ENCODE measurements around the gene GJA4.
A peak's percentile ranks its signal among the peaks of the same experiment; 100 is the strongest.

Gene GJA4

DNA sequence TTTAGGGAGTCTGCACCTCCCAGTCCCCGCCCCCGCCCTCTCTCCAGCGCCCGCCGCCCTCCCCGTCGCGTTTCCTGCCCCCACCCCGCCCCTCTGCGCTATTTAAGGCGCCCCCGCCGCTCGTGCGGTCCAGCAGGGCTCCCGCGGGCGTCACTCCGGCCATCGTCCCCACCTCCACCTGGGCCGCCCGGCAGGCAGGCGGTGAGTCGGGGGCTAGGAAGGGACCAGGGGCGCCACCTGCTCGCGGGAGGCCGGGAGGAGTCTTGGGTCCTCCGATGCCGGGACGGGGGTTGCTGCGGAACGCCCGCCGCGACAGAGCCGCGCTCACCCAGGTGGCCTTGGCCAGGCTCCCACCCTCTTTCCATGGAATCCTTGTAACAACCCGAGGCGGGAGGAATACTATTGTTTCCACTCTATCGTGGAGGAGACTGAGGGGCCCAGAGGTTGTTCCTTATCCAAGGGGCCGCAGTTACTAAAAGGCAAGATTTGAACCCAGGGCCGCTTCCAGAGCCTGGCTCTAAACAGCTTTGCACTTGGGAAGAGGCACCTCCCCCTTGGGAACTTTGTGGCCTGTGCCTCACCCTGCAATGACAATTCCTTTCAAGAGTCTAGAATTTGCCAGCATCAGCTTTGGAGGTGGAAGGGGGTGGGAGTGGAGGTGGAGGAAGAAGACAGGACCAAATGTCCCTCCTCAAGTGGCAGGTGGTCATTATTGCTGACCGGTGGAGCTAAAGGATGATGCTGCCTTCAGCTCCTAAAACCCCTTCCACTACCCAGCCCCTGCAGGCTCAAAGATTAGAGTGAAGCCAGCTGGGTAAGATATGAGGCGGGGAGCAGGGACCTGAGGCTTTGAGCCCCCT lies at the start of gene GJA4:
GJA4 (plus strand) TSS at position 132 of the 860 bp plus-strand sequence. CDS start 1,215 bp downstream, outside the sequence.
- peaks cover 4% of the 10 kb centered on the region for H3K4me1 ChIP-seq (ENCODE audit: control insufficient read depth, insufficient read depth, low read length)
- no peak within 1 kb of the TSS for H3K9ac ChIP-seq (ENCODE audit: low read length in 2 of 2)
- H3K9me3 ChIP-seq (ENCODE audit: control insufficient read depth in 2 of 2, low read length in 2 of 2) = no peaks in the 10 kb centered on the region
- H3K36me3 ChIP-seq (ENCODE audit: control insufficient read depth in 2 of 2, insufficient read depth in 2 of 2, low read length in 2 of 2) = peaks cover 0 to 9% of the 10 kb centered on the region in 2 donors
- peaks cover 16 to 17% of the 10 kb centered on the region in 2 donors for H3K27me3 ChIP-seq (ENCODE audit: control insufficient read depth in 1 of 2, insufficient read depth in 2 of 2, low read length in 2 of 2)
- peak within 1 kb of the TSS; percentile 8 to 52 for H3K4me3 ChIP-seq (ENCODE audit: low read length in 2 of 2)
- no peak within 1 kb of the TSS for H3K27ac ChIP-seq (ENCODE audit: low read length)

DNA sequence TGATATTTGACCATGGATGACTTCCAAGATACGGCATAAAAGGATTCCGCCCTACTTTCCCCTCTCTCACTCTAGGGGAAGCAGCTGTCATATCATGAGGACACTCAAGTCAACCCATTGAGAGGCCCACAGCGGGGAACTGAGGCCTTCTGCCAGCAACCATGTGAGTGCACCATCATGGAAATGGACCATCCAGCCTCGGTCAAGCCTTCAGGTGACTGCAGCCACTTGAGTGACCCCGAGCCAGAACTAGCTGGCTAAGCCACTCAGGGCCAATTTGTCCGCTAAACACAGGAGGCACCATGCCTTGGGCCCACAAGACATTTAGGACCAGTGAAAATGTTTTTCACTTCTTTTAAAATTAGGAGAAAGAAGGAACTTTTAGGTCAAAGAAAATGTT lies 49.0 kb upstream of the GJA4 start:
- H3K9ac ChIP-seq (ENCODE audit: low read length in 2 of 2) = no peak overlapping the region
- no peak overlapping the region for H3K4me3 ChIP-seq (ENCODE audit: low read length in 2 of 2)
- no peak overlapping the region for H3K27ac ChIP-seq (ENCODE audit: low read length)
- no peaks in the 10 kb centered on the region for H3K9me3 ChIP-seq (ENCODE audit: control insufficient read depth in 2 of 2, low read length in 2 of 2)
- H3K4me1 ChIP-seq (ENCODE audit: control insufficient read depth, insufficient read depth, low read length) = peaks cover 5% of the 10 kb centered on the region
- no peaks in the 10 kb centered on the region for H3K36me3 ChIP-seq (ENCODE audit: control insufficient read depth in 2 of 2, insufficient read depth in 2 of 2, low read length in 2 of 2)
- H3K27me3 ChIP-seq (ENCODE audit: control insufficient read depth in 1 of 2, insufficient read depth in 2 of 2, low read length in 2 of 2) = peaks cover 9 to 14% of the 10 kb centered on the region in 2 donors

- H3K9ac ChIP-seq (ENCODE audit: low read length in 2 of 2) = no peak overlapping the region
- H3K27ac ChIP-seq (ENCODE audit: low read length) = no peak overlapping the region
- peaks cover 9 to 18% of the 10 kb centered on the region in 2 donors for H3K27me3 ChIP-seq (ENCODE audit: control insufficient read depth in 1 of 2, insufficient read depth in 2 of 2, low read length in 2 of 2)
- H3K9me3 ChIP-seq (ENCODE audit: control insufficient read depth in 2 of 2, low read length in 2 of 2) = no peaks in the 10 kb centered on the region
- no peak overlapping the region for H3K4me3 ChIP-seq (ENCODE audit: low read length in 2 of 2)
- peaks cover 5% of the 10 kb centered on the region for H3K4me1 ChIP-seq (ENCODE audit: control insufficient read depth, insufficient read depth, low read length)
- no peaks in the 10 kb centered on the region for H3K36me3 ChIP-seq (ENCODE audit: control insufficient read depth in 2 of 2, insufficient read depth in 2 of 2, low read length in 2 of 2)
Observed at GRCh38 chr1:34744851-34745250, 47.9 kb upstream of the GJA4 start.

- H3K4me1 ChIP-seq (ENCODE audit: control insufficient read depth, insufficient read depth, low read length) = peaks cover 5% of the 10 kb centered on the region
- peaks cover 9 to 23% of the 10 kb centered on the region in 2 donors for H3K27me3 ChIP-seq (ENCODE audit: control insufficient read depth in 1 of 2, insufficient read depth in 2 of 2, low read length in 2 of 2)
- H3K9ac ChIP-seq (ENCODE audit: low read length in 2 of 2) = no peak overlapping the region
- H3K9me3 ChIP-seq (ENCODE audit: control insufficient read depth in 2 of 2, low read length in 2 of 2) = no peaks in the 10 kb centered on the region
- no peaks in the 10 kb centered on the region for H3K36me3 ChIP-seq (ENCODE audit: control insufficient read depth in 2 of 2, insufficient read depth in 2 of 2, low read length in 2 of 2)
- H3K4me3 ChIP-seq (ENCODE audit: low read length in 2 of 2) = no peak overlapping the region
- no peak overlapping the region for H3K27ac ChIP-seq (ENCODE audit: low read length)
Observed at GRCh38 chr1:34745666-34746065, 47.1 kb upstream of the GJA4 start.

DNA sequence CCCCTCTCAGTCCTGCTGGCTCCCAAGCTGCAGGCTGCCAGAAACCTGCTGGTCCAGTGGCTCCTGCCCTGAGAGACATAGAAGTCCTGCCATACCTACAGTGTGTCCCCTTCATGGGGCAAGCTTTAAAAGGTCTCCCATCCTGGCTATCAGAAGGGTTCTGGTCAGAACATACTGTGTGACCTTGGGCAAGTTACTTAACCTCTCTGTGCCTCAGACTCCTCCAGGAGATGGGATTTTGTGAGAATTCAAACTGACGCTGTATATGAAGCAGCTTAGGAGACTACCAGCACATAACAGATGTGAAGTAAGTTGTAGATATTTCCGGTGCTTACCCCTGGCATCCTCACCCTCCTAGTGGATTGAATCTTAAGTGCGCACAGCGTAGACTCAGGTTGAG lies 46.7 kb upstream of the GJA4 start:
- no peak overlapping the region for H3K9ac ChIP-seq (ENCODE audit: low read length in 2 of 2)
- no peak overlapping the region for H3K27ac ChIP-seq (ENCODE audit: low read length)
- H3K4me3 ChIP-seq (ENCODE audit: low read length in 2 of 2) = no peak overlapping the region
- H3K4me1 ChIP-seq (ENCODE audit: control insufficient read depth, insufficient read depth, low read length) = peaks cover 5% of the 10 kb centered on the region
- H3K36me3 ChIP-seq (ENCODE audit: control insufficient read depth in 2 of 2, insufficient read depth in 2 of 2, low read length in 2 of 2) = no peaks in the 10 kb centered on the region
- H3K27me3 ChIP-seq (ENCODE audit: control insufficient read depth in 1 of 2, insufficient read depth in 2 of 2, low read length in 2 of 2) = peaks cover 9 to 25% of the 10 kb centered on the region in 2 donors
- H3K9me3 ChIP-seq (ENCODE audit: control insufficient read depth in 2 of 2, low read length in 2 of 2) = no peaks in the 10 kb centered on the region

DNA sequence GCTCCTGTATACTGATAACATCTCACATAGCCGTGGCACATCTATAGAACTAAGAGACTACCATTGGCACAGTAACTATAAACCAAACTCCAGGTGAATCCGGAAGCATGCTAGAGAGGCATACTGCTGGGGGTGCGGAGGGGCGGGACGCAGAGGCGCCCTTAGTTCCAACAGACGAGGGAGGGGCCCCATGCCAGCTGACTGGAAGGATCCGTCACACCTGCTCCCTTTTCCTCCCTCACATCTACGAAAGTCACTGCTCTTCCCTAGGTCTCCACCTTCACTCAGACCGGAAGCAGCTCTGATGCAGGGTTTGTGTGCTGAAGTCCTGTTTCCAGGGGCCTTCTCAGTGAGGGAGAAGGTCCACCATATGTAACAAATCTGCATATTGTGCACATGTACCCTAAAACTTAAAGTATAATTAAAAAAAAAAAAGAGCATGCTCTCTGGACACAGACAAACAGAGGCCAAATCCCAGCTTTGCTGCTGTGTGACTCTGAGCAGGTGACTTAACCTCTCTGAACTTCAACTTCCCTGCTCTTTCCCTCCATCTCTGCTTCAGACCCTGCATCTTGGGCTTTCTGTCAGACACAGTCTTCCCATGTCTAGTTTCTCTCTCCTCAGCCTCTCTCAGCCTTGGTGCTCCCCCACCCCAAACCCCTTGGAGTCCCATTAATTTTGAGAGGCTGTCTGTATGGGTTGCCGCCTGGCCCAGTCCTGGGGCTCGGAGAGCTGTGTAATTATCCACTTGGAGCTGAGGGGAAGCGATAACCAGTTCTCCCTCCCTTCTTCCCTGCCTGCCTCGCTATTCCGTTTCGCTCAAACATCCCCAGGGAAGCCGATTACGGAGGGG lies 45.8 kb upstream of the GJA4 start:
- Histone ChIP-seq H3K4me3 (ENCODE audit: low read length in 2 of 2) (no peak overlapping the region), H3K27me3 (ENCODE audit: control insufficient read depth in 1 of 2, insufficient read depth in 2 of 2, low read length in 2 of 2) (peaks cover 9 to 20% of the 10 kb centered on the region in 2 donors), H3K4me1 (ENCODE audit: control insufficient read depth, insufficient read depth, low read length) (peaks cover 5% of the 10 kb centered on the region), H3K36me3 (ENCODE audit: control insufficient read depth in 2 of 2, insufficient read depth in 2 of 2, low read length in 2 of 2) (no peaks in the 10 kb centered on the region), H3K9me3 (ENCODE audit: control insufficient read depth in 2 of 2, low read length in 2 of 2) (no peaks in the 10 kb centered on the region), H3K27ac (ENCODE audit: low read length) (no peak overlapping the region), H3K9ac (ENCODE audit: low read length in 2 of 2) (no peak overlapping the region)

DNA sequence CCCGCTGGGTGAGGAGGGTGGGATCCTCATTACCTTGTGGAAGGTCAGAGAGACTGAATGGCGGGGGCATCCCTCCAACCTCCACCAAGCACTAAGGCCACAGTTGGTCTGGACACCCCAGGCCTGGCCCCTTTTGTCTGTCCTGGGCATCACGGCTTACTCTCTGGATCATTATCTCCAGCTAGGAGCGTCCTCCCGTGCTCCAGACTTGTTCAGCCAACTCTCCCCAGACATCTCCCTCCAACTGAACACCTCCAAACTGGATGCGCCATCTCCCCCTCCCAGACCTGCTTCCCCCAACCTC lies 45.2 kb upstream of the GJA4 start:
- Histone ChIP-seq H3K36me3 (ENCODE audit: control insufficient read depth in 2 of 2, insufficient read depth in 2 of 2, low read length in 2 of 2) (no peaks in the 10 kb centered on the region), H3K4me3 (ENCODE audit: low read length in 2 of 2) (no peak overlapping the region), H3K27me3 (ENCODE audit: control insufficient read depth in 1 of 2, insufficient read depth in 2 of 2, low read length in 2 of 2) (peaks cover 9 to 20% of the 10 kb centered on the region in 2 donors), H3K9me3 (ENCODE audit: control insufficient read depth in 2 of 2, low read length in 2 of 2) (no peaks in the 10 kb centered on the region), H3K27ac (ENCODE audit: low read length) (no peak overlapping the region), H3K4me1 (ENCODE audit: control insufficient read depth, insufficient read depth, low read length) (peaks cover 1% of the 10 kb centered on the region), H3K9ac (ENCODE audit: low read length in 2 of 2) (no peak overlapping the region)

GRCh38 chr1:34749992-34750391 lies 42.8 kb upstream of the GJA4 start:
- no peak overlapping the region for H3K27ac ChIP-seq (ENCODE audit: low read length)
- H3K27me3 ChIP-seq (ENCODE audit: control insufficient read depth in 1 of 2, insufficient read depth in 2 of 2, low read length in 2 of 2) = peaks cover 9 to 22% of the 10 kb centered on the region in 2 donors
- no peaks in the 10 kb centered on the region for H3K4me1 ChIP-seq (ENCODE audit: control insufficient read depth, insufficient read depth, low read length)
- no peak overlapping the region for H3K4me3 ChIP-seq (ENCODE audit: low read length in 2 of 2)
- H3K36me3 ChIP-seq (ENCODE audit: control insufficient read depth in 2 of 2, insufficient read depth in 2 of 2, low read length in 2 of 2) = no peaks in the 10 kb centered on the region
- H3K9me3 ChIP-seq (ENCODE audit: control insufficient read depth in 2 of 2, low read length in 2 of 2) = peaks cover 0 to 5% of the 10 kb centered on the region in 2 donors
- no peak overlapping the region for H3K9ac ChIP-seq (ENCODE audit: low read length in 2 of 2)

DNA sequence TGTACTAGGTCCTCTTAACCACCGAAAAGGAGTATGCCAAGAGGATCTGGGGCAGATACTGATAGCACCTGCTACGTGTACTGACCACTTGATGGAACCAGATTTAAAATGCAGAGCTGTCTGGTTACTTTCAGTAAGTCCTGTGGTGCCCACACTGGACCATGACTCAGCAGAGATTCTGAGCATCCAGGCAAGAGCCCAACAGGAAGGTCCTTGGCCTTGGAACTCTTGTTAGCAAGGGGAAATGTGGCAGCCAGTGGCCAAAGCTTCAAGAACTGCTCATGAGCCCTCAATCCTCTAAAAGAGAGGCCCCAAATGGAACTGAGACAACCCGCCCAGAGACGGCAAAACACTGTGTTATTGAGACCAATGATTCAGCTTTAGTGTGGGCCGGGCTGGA lies 42.2 kb upstream of the GJA4 start:
- Histone ChIP-seq H3K36me3 (ENCODE audit: control insufficient read depth in 2 of 2, insufficient read depth in 2 of 2, low read length in 2 of 2) (no peaks in the 10 kb centered on the region), H3K9me3 (ENCODE audit: control insufficient read depth in 2 of 2, low read length in 2 of 2) (peaks cover 0 to 5% of the 10 kb centered on the region in 2 donors), H3K9ac (ENCODE audit: low read length in 2 of 2) (no peak overlapping the region), H3K4me3 (ENCODE audit: low read length in 2 of 2) (no peak overlapping the region), H3K4me1 (ENCODE audit: control insufficient read depth, insufficient read depth, low read length) (no peaks in the 10 kb centered on the region), H3K27me3 (ENCODE audit: control insufficient read depth in 1 of 2, insufficient read depth in 2 of 2, low read length in 2 of 2) (peaks cover 9 to 21% of the 10 kb centered on the region in 2 donors), H3K27ac (ENCODE audit: low read length) (no peak overlapping the region)

GRCh38 chr1:34753163-34753562 lies 39.6 kb upstream of the GJA4 start:
- Histone ChIP-seq H3K4me3 (ENCODE audit: low read length in 2 of 2) (no peak overlapping the region), H3K27me3 (ENCODE audit: control insufficient read depth in 1 of 2, insufficient read depth in 2 of 2, low read length in 2 of 2) (peaks cover 4 to 22% of the 10 kb centered on the region in 2 donors), H3K9me3 (ENCODE audit: control insufficient read depth in 2 of 2, low read length in 2 of 2) (peaks cover 0 to 5% of the 10 kb centered on the region in 2 donors), H3K9ac (ENCODE audit: low read length in 2 of 2) (no peak overlapping the region), H3K36me3 (ENCODE audit: control insufficient read depth in 2 of 2, insufficient read depth in 2 of 2, low read length in 2 of 2) (no peaks in the 10 kb centered on the region), H3K27ac (ENCODE audit: low read length) (no peak overlapping the region), H3K4me1 (ENCODE audit: control insufficient read depth, insufficient read depth, low read length) (no peaks in the 10 kb centered on the region)
